ENCODE measurements around the gene FGF18.

- no peak for TF ChIP-seq REST (IDR thresholded peaks at IDR 0.05; ENCODE audit: insufficient read depth in 1 of 2, low read depth in 2 of 2, low read length in 2 of 2)
- no peak for TF ChIP-seq POLR2AphosphoS5 (IDR thresholded peaks at IDR 0.05; ENCODE audit: low read depth, low read length)
- TF ChIP-seq TAF1 (IDR thresholded peaks at IDR 0.05; ENCODE audit: borderline replicate concordance, insufficient read depth, low read length), result no peak
- TF ChIP-seq SIN3A (IDR thresholded peaks at IDR 0.05; ENCODE audit: borderline replicate concordance, insufficient read depth, low read length), result no peak
- TF ChIP-seq FOXP2 (optimal IDR thresholded peaks at IDR 0.05; ENCODE audit: borderline replicate concordance, extremely low read depth, extremely low read length, insufficient read depth), result peak; percentile 22
Observed at GRCh38 chr5:171445644-171446516, 26.4 kb downstream of the FGF18 start.
